ENCODE results near the gene CD58. TPM values are rescaled to one million over a fixed set of nuclear protein-coding genes. Genes with fewer than 3 reads are reported as not detected.

Gene CD58
- total and polyA plus RNA-seq, 2 of the 4 experiments (the other 2 are of a cell fraction) = 5.4 to 5.7 TPM

GRCh38 chr1:116580446-116581322, 9.9 kb upstream of the CD58 start:
- Histone ChIP-seq H2BK15ac (ENCODE audit: low read depth, low read length) (no peak overlapping the region), H2BK120ac (ENCODE audit: low read depth, low read length) (no peak overlapping the region), H4K5ac (ENCODE audit: low read depth, low read length) (no peak overlapping the region), H3K4me3 (ENCODE audit: insufficient read depth, low read depth, low read length) (no peak overlapping the region), H2AK5ac (ENCODE audit: low read depth, low read length) (no peak overlapping the region), H3K9ac (ENCODE audit: low read depth, low read length) (no peak overlapping the region), H2AFZ (replicated peaks; ENCODE audit: low read length, poor library complexity) (no peak overlapping the region), H4K91ac (ENCODE audit: insufficient read depth, low read depth, low read length) (no peak overlapping the region), H3K9me3 (ENCODE audit: control insufficient read depth, insufficient read depth, low read length) (no peaks in the 10 kb centered on the region), H2AK9ac (replicated peaks; ENCODE audit: low read depth, low read length, poor library complexity) (no peak overlapping the region), H3K56ac (ENCODE audit: extremely low read depth, insufficient read depth, low read length) (no peak overlapping the region), H3K36me3 (ENCODE audit: control insufficient read depth, insufficient read depth, low read length) (no peaks in the 10 kb centered on the region), H4K8ac (ENCODE audit: low read depth in 2 of 2, low read length in 2 of 2) (no peak overlapping the region), H3K4ac (ENCODE audit: low read depth, low read length) (no peak overlapping the region), H4K20me1 (ENCODE audit: insufficient read depth, low read length) (no peaks in the 10 kb centered on the region), H3K14ac (replicated peaks; ENCODE audit: low read depth, low read length) (no peak overlapping the region), H3K18ac (ENCODE audit: low read depth, low read length) (no peak overlapping the region), H3K27me3 (ENCODE audit: control insufficient read depth, insufficient read depth, low read length) (peaks cover 37% of the 10 kb centered on the region), H3K9me1 (ENCODE audit: insufficient read depth, low read length) (no peaks in the 10 kb centered on the region), H3K27ac (ENCODE audit: insufficient read depth, low read length) (no peak overlapping the region), H3K79me1 (ENCODE audit: low read depth in 1 of 2, low read length in 2 of 2) (no peaks in the 10 kb centered on the region), H3K23ac (ENCODE audit: low read depth, low read length) (no peak overlapping the region), H3K4me1 (ENCODE audit: control insufficient read depth, insufficient read depth, low read length) (no peaks in the 10 kb centered on the region), H2BK5ac (ENCODE audit: low read depth, low read length, poor library complexity, severe bottlenecking) (no peak overlapping the region), H2BK20ac (ENCODE audit: low read depth, low read length) (no peak overlapping the region), H3K4me2 (ENCODE audit: low read depth, low read length) (no peak overlapping the region)
- in situ Hi-C loops (cut with MboI; ENCODE audit: low sequenced_read_pairs) = no loop called here
- BruUV-seq (replicated peaks) = no TSS peak
- no peak for ATAC-seq (ENCODE audit: low read depth)
- DNase-seq = no peak
- TF ChIP-seq MAZ (IDR thresholded peaks at IDR 0.05; ENCODE audit: borderline replicate concordance, low read depth, low read length) (no peak), RFX5 (IDR thresholded peaks at IDR 0.05; ENCODE audit: low read depth, low read length) (no peak), CTCF (conservative IDR thresholded peaks at IDR 0.05; ENCODE audit: low read depth, low read length) (no peak), POLR2A (IDR thresholded peaks at IDR 0.05; ENCODE audit: low read depth, low read length) (no peak), CEBPB (IDR thresholded peaks at IDR 0.05; ENCODE audit: low read depth, low read length) (no peak), RAD21 (IDR thresholded peaks at IDR 0.05; ENCODE audit: low read length) (no peak)
- ChIA-PET CTCF (interaction anchor here (1.1 to 1.5 kb wide), 2 partner anchors 10 to 15 kb away, joined by 3 to 4 read pairs; partner anchors contain the start of gene CD58), POLR2A (ENCODE audit: unreplicated experiment) (no interaction called here)
- WGBS, 2 experiments (ENCODE audit: extremely low coverage in 2 of 2, insufficient read length in 1 of 2) = no CpG with 5 or more reads among the region's 7 CpGs
- dilution Hi-C loops (cut with HindIII; ENCODE audit: low sequenced_read_pairs, unreplicated experiment) = no loop called here
- intact Hi-C loops (cut with micrococcal nuclease) = no loop called here
